RPMI7951 (cell line): Measurements from ENCODE around the gene RPL27A. TPM values are rescaled to one million over a fixed set of nuclear protein-coding genes. Genes with fewer than 3 reads are reported as not detected.

Experiments used
- DNase-seq: peaks from one replicate; pipeline ENCODE4 v3.0.0-alpha.2; 2012; ENCODE audit warnings: low read depth
- total RNA-seq: library from RNA; depleted of rRNA; stranded (reverse); fragments of >200 nt; shearing (Covaris generic); gene quantifications from 2 replicates; pipeline ENCODE4 v1.2.3, GENCODE V29; 2014; rRNA removed

RPL27A gene
- total RNA-seq, 1 experiment from 2014 or later: 953 TPM

- no peak for DNase-seq
These were observed 38.4 kb downstream of the RPL27A start for GRCh38 chr11:8720868-8721608.

GRCh38 chr11:8721609-8722500, 39.3 kb downstream of the RPL27A start:
- DNase-seq: peak; percentile 18

GRCh38 chr11:8722809-8723208, 40.2 kb downstream of the RPL27A start:
- no peak for DNase-seq

GRCh38 chr11:8723711-8724110, 41.1 kb downstream of the RPL27A start:
- DNase-seq: no peak

- DNase-seq: no peak
These were observed 42.1 kb downstream of the RPL27A start for GRCh38 chr11:8724682-8725081.

- DNase-seq: no peak
These were observed 43.8 kb downstream of the RPL27A start for GRCh38 chr11:8726395-8726794.

- DNase-seq: peak; percentile 89
These were observed 46.0 kb downstream of the RPL27A start for GRCh38 chr11:8728563-8728962.

GRCh38 chr11:8729067-8729466, 46.5 kb downstream of the RPL27A start:
- no peak for DNase-seq

- DNase-seq: no peak
These were observed 47.5 kb downstream of the RPL27A start for GRCh38 chr11:8729837-8730696.

GRCh38 chr11:8730697-8731020, 48.1 kb downstream of the RPL27A start:
- no peak for DNase-seq

GRCh38 chr11:8731647-8732323, 49.2 kb downstream of the RPL27A start:
- DNase-seq: no peak

- peak; percentile 42 for DNase-seq
These were observed 49.7 kb downstream of the RPL27A start for GRCh38 chr11:8732324-8732670.

- DNase-seq: peak; percentile 92
These were observed 50.2 kb downstream of the RPL27A start for GRCh38 chr11:8732748-8733241.

- DNase-seq: no peak
These were observed 51.3 kb downstream of the RPL27A start for GRCh38 chr11:8733852-8734251.

- DNase-seq: peak; percentile 11
These were observed 52.5 kb downstream of the RPL27A start for GRCh38 chr11:8735094-8735493.

- DNase-seq: no peak
These were observed 56.8 kb downstream of the RPL27A start for GRCh38 chr11:8739309-8739793.

Other genes starting within 250 kb of the RPL27A start
- gene STK33, start 88.6 kb upstream of the RPL27A start, total RNA-seq: 0.48 and 0.78 TPM in 2 replicates
- gene TRIM66, start 127 bp upstream of the RPL27A start, total RNA-seq: 2.2 and 3.1 TPM in 2 replicates
- 36.5 and 46.2 TPM in 2 replicates for gene AKIP1, start 228.4 kb downstream of the RPL27A start, total RNA-seq